HG02840 (cell line): ENCODE measurements around the gene PLGRKT.
A peak's percentile ranks its signal among the peaks of the same experiment; 100 is the strongest.
"Not testable (repeated sequence)": the region's sequence is repeated elsewhere in the genome, so short reads cannot be mapped to it uniquely, and the experiment has no call there.

ENCODE experiments used
- ATAC-seq: cut with Tn5 transposase; IDR thresholded peaks from one replicate; pipeline ENCODE4 v1.9.1; 2021; ENCODE audit warnings: mild to moderate bottlenecking, moderate library complexity, moderate number of reproducible peaks; ENCODE audit not compliant: unreplicated experiment, low FRiP score

PLGRKT gene

DNA sequence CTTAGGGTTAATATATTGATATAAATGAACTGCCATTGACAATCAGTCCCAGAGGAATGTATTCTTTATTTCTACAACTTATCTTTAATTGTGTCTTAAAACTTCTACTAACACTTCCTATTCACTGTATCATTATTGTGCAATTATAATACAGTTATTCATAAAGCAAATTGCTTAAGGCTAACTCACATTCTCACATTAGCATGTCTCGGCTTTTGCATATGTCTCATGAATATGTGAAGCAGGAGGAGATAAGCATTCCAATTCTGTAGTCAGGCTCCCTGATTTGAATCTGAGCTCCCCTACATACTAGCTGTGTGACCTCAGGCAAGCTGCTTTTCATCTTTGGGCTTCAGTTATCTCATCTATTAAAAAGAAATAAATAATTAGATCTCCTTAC lies 45.4 kb downstream of the PLGRKT start:
- ATAC-seq, result no peak

DNA sequence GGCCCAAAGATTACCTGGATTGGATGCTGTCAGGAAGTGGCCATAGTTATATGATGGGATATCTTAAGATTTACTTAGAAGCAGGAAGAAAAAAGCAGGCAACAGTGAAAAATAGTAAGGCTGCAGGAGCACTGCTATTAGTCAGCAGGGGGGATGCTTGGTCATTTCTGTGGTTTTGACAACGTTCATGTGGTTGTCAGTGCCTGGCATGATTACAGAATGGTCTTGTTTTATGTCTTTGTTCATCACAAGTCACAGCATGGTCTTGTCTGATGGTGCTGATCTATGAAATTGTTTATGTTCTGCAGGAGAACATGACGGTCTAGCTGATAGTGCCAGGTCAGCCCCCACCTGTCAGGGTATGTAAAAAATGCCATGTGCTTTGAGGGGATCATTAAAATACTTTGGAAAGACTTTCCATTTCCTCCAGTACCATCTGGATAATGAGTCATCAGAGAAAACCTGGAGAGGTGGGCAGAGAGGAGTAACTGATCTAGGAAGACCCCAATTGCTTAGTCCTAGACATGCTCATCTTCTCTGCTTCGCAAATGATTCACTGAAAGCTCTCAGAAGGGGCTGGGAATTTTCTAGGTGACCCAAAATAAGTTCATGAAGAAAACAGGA lies 48.5 kb downstream of the PLGRKT start:
- no peak for ATAC-seq

DNA sequence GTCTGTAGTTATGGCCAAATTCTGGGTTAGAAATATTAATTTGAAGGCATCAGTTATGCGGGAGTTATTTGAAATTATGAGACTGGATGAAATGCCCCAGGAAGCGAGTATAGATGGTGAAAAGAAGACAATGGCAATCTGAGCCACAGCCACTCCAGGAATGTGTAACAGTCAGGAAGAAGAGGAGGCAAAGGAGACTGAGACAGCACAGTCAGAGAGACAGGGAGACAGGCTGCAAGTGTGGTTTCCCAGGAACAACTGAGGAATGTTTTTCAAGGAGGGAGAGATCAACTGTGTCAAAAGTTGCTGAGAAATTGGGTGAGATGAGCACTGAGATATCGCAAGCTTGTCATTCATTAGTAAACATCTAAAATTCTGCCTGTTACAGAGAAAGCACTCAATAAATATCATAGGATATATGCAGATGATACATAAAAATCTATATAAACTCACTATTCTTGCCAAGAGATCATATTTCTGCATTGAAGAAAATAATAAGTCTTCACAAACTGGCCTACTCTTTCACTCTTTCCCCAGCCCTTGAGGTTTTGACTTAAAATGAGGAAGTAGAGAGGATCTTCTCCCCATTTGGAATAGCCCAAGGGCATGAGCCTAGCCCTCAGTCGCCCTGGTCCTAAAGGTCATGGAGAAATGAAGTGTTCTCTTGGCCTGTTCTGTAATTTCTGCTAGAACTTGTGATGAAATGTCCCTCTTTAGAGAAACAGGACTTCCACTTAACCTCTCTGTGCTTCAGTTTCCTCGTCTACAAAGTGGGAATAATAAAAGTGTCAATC lies 49.5 kb downstream of the PLGRKT start:
- no peak for ATAC-seq

DNA sequence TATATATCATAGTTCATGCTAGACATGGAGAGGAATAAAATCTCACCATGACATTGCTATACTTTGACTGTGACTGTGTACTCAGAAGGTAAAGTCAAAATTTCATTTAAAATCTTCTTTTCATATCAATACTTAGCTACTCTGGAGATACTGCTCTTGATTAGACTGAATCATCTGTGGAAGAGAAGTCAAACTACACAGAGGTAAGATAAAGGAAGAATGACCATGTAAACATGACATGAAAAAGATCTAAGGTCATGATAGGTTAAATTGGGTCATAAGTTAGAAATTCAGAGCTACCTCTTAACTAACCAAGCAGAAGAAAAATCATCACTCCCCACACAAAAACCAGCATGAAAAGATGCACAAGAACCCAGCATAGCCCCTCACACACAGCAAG lies 53.3 kb downstream of the PLGRKT start:
- no peak for ATAC-seq

DNA sequence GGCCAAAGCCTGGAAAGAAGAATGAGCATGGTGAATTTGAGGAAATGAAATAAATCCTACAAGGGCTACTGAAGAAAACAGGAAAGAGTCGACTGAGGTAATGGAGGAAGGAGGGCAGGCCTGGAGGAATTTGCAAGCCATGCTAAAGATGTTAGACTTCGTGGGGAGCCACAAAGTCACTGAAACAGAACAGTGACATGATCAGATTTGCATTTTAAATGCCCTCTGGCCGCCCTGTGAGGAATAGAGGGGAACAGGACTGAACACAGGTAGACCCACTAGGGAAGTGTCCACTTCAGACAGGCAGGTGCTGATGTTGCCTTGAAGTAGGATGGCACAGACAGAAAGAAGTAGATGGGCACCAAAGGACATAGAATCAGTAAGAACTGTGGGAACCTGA lies 55.2 kb downstream of the PLGRKT start:
- ATAC-seq, result no peak

DNA sequence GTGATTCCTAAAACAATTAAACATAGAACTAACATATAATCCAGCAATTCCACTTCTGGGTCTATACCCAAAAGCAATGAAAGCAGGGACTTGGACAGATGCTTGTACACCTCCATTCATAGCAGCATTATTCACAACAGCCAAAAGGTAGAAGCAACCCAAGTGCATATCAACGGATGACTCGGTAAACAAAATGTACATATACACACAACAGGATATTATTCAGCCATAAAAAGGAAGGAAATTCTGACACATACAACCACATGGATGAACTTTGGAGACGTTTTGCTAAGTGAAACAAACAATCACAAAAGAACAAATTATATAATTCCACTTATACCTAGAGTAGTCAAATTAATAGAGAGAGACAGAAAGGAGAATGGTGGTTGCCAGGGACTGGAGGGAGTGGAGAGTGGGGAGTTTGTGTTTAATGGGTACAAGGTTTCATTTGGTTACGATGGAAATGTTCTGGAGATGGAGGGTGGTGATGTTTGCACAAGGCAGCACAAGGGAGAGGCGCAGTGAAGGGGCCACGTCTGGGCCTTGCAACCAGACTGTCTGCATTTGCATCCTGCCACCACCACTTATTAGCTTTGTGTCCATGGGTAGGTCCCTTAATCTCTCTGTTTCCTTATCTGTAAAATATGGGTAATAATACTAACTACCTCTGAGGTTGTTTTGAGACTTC lies 61.8 kb downstream of the PLGRKT start:
- no peak for ATAC-seq

DNA sequence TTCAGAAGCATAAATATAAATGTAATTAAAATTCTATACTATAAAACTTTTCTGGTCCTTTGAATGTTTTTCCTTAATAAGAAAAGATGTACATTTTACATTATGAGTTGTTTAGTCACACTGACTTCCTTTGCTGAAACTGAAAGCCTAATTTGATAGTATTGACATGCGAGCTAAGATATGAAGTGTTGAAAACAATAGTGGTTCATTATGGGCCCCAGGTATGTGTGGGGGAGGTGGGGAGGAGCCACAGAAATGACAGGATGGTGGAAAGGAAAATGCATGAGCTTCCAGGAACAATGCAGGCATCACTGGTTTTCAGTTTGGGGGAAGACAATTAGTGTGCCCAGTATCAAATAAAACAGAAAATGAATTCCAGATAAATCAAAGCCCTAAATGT lies 62.6 kb downstream of the PLGRKT start:
- no peak for ATAC-seq

DNA sequence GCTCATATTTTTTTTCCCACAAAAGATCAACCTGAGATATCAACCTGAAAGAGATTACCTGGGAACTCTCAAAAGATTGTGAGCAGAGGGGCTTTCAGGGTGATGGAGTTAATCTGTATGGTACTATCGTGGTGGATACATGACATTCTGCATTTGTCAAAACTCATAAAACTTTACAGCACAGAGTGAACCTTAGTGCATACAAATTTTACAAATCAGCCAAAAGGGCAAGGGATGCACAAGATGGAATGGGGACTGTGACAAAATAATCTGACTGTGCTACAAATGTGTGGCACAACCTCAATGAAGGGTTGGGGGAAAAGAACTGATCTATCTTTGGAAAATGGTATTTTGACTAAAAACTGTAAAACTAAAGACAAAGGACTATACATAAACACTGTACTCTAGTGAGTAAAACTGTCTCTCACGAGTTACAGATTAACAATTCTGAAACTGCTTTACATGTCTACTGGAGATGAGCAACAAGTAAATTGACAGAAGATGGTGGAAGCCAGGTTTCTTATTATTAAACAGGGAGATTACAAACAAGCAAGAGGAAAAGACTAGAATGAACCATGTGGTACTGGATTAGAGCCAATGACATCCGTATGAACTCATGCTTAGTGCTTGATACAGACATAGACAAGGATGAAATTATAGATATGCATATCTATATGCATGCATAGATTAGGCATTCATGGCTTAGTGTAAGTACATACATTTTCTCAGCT lies 73.3 kb downstream of the PLGRKT start:
- peak; percentile 98 for ATAC-seq

DNA sequence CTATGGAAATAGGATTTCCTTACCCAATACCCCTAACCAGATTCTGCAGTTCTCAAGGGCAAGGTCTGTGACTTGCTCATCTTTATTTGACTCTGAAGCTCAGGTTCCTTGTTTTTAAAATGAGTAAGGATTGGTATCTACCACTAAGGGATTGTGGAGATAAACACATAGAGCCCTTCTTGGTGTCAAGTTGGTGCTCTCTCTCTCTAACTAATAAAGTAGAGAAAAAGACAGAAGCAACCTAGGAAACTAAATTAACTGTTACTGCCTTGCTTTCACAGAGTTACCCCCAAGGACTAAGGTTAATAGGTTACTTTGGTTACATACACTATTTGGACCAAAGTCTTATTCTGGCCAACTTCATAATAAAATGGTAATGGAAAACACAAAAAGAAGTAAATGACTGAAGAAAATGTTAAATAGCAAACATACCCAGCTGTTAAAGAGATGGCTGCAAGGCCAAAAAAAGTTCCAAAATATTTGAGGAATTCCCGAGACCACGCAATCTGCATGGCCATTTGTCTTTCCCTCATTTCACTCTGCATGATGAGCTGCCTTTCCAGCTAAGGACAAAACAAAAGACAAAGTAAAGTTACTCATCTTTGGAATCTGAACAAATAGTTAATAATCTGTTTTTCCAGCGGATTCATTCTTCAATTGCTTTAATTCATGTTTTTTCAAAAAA lies 76.3 kb downstream of the PLGRKT start:
- ATAC-seq, result no peak

DNA sequence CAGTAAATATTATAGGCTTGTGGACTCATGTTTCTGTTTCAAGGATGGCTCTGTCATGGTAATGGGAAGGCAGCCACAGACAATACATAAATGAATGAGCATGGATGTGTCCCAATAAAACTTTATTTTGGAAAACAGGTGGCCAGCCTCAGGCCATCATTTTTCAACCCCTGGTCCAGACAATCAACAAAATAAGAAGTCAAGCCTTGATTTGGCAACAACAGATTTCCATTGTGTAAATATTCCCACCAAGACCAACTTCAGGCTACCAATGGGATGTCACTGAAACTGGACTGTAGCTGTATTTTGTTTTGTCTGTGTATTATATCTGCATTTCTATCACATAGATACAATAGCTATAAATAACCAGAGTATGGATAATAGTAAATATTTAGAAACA lies 77.4 kb downstream of the PLGRKT start:
- ATAC-seq, result no peak

DNA sequence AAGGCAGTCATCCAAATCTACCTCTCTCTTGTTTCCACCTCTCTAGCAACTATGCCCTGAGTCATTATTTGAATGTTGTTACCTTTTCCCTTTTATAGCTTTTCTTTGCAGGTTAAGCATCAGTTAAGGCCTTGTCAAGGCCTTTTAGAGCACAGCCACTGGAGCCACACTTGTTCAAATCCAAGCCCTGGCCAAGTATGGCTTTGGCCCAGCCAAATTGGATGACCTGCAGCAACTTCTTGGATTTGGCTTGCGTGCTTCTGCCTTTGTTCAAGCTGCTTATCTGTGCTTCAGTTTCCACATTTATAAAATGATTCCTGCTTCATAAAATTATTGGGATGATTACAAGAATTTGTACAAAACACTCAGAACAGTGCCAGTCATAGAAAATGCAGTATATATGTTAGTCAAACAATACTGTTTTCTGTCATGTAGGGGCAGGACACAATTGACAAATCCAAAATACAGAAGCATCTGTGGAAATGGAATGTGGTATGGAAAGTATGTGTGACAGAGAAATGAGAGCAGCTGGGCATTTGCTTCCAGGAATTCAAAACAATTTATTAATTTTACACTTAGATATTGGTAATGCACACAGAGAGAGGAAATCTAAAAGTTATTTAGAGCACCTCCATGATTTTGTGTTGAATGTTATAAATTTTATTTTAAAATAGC lies 80.2 kb downstream of the PLGRKT start:
- no peak for ATAC-seq

DNA sequence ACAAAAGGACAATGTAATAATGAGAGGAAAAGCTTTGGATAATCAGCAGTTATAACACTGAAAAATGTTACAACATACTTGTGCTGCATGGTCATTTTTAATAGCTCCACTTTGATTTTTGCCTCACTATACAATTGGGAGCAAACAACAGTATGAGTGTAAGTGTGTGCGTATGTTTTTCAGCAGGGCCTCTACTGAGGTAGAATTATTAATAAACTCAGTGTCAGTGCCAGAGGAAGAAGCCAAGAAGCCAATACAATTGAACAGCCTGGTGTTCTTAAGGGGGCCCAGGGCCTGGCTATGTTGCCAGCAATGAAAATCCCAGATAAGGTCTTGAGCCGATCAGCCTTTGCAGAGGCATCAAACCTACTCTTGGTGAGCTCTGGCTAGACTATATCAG lies 81.9 kb downstream of the PLGRKT start:
- no peak for ATAC-seq

DNA sequence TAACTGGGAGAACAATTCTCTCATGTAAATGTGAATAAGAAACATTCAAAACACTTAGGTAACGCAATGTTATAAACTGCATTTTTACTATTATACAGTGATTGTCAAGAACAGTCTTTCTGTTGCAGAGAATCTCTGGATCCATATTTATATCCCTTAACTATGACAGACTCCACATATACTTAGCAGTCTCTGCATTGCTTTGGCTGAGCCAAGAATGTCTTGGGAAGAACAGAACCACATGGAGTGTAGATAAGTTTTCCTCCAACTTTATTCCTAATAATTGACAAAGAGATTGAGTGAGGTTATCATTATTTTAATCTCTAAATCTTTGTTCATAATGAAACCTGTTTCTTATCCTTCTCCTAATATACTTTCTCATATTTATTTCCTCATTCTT lies 82.5 kb downstream of the PLGRKT start:
- ATAC-seq, result no peak

DNA sequence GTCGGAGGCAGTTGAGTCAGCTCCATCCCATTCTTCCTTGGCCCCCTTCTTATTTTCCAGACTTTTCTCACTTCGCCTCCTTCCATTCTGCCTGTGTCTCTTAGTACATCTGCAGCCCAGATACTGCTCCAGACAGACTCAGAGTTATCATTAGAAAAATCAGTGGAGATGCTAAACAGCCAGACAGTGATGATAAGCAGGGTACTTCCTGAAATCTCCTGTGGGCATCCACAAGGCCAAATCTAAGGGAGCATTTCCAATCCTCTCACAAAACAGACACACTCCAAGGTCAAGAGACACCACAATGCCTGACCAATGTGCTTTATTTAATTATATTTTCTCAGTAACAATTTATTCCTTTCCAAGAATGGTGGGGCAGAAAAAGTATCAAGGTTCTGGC lies 83.5 kb downstream of the PLGRKT start:
- no peak for ATAC-seq

DNA sequence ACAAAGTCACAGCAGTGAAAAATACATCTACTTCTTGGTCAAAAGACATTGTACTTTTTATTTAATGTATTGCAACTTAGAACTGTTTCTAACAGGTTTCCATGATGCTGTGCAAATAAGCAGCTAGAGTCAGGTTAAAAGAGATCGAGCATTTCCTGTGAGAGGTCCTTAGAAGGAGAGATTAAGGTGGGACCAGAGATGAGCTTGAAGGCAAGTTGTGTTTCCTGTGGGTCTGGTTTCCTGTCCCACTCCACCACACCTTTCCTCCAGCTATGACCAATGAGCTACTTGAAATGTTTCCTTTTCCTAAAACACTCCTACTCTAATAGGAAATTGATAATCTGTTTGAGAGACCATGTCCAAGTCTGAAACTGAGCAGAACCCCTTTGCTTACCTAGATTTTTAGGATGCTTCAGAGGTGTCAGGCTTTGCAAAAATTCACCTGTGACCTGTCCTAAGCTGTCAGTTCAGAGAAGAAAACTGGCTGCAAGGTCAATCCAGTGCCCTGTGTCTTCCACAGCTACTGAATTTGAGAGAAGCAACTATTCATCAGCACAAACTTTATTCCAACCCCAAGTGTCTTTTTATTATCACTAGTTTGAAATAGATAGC lies 85.0 kb downstream of the PLGRKT start:
- no peak for ATAC-seq

DNA sequence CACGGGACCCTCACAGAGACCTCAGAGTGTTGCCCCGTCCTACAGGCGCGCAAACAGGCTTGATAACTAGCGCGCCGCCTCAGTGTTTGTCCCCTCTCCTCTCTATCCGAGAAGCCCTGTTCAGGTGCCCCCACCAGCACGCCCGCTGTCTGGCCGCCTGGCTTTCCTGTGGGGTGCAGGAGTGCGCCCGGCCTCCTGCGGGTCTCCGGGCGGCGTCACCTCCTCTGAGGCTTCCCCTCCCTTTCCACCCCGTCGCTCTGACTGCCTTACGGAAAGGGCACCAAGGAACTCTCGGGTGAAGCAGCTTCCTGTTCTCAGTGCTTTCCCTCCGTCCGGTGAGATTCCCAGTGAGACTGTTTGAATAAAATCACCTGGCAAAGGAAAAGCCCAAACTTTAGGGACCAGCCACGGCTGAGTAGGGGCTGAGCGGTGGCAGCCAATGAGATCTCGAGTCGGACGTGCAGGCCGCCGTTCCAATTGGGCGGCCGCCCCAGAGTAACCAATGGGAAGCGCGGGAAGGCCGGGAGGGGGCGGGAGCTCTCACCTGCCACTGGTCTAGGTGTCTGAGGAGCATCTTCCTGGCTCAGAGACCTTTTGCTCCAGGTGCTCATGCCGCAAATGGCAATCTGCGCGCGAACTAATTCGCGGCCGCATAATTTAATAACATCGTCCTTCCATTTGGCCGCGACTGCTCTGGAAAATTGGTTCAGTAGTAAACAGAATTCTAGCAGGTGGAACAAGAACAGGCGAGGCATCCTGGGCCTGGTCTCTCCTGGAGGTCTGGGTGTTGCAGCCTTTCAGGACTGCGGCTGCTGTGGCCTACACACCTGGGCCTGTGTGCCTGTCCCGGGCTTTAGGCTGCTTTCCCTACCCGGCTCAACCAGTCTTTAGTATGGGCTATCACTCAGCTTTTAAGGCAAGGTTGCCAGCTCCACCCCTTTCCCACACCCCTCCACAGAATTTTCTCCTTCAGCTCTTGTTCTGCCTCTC lies 98.4 kb downstream of the PLGRKT start, which contains the start of gene RLN1:
TSS of gene RLN1 (minus strand) at position 885 of the 990 bp plus-strand sequence. CDS start at position 755, 130 bp downstream.
- ATAC-seq, result peak; percentile 99

DNA sequence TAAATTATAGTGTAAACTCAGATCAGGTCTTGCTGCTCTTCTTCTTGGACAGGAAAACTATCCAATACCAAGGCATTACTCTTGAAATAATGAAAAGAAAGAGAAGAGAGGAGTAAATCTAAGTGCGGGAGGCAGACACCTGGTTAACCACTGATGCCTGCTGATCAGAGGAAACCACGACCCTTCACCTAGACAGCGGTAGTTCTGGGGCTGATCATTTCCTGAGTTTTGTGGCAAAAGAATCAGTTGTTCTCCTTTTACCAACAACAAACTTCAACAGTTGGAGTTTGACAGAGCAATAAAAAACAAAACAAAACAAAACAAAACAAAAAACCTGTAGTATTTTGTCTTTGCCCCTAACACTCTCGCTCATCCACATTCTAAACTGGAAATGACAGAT lies 101.0 kb downstream of the PLGRKT start:
- ATAC-seq, result no peak

DNA sequence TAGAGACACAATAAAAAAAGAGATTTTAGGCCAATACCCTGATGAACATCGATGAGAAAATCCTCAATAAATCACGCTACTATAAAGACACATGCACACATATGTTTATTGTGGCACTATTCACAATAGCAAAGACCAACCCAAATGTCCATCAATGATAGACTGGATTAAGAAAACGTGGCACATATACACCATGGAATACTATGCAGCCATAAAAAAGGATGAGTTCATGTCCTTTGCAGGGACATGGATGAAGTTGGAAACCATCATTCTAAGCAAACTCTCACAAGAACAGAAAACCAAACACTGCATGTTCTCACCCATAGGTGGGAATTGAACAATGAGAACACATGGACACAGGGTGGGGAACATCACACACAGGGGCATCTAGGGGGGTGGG lies 106.4 kb downstream of the PLGRKT start:
- not testable (repeated sequence) for ATAC-seq
